ENCODE measurements around the gene ZBTB16.

Gene ZBTB16

GRCh38 chr11:114102993-114103896 lies 43.7 kb downstream of the ZBTB16 start:
- TF ChIP-seq, protein P1, sequence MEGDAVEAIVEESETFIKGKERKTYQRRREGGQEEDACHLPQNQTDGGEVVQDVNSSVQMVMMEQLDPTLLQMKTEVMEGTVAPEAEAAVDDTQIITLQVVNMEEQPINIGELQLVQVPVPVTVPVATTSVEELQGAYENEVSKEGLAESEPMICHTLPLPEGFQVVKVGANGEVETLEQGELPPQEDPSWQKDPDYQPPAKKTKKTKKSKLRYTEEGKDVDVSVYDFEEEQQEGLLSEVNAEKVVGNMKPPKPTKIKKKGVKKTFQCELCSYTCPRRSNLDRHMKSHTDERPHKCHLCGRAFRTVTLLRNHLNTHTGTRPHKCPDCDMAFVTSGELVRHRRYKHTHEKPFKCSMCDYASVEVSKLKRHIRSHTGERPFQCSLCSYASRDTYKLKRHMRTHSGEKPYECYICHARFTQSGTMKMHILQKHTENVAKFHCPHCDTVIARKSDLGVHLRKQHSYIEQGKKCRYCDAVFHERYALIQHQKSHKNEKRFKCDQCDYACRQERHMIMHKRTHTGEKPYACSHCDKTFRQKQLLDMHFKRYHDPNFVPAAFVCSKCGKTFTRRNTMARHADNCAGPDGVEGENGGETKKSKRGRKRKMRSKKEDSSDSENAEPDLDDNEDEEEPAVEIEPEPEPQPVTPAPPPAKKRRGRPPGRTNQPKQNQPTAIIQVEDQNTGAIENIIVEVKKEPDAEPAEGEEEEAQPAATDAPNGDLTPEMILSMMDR (IDR thresholded peaks at IDR 0.05; ENCODE audit: low read depth, low read length), result no peak
- H3K4me3 ChIP-seq (replicated peaks in 1 of 2; ENCODE audit: low read depth in 2 of 2, low read length in 2 of 2), result no peak overlapping the region
- DNase-seq (ENCODE audit: low read depth in 2 of 2), result no peak

DNA sequence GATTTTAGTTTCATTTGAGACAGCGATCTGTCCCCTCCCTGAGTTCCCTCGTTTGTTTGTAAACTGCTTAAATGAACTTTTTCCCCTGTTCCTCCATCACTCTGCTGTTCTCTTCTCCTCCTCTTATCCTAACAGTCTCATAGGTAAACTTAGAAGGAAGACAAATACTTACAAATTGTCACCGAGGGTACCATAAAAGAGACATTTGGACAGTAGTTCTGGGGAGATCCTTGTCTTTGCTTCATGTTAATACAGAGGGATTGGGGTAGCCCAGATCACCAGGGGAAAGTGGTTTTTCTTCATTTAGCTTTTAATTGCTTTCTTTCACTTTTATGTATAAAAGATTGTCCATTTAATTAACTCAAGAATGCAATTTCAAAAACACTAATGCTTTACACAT lies 46.1 kb downstream of the ZBTB16 start:
- no peak overlapping the region for H3K4me3 ChIP-seq (replicated peaks in 1 of 2; ENCODE audit: low read depth in 2 of 2, low read length in 2 of 2)
- DNase-seq (ENCODE audit: low read depth in 2 of 2), result no peak
- TF ChIP-seq, protein P1 (IDR thresholded peaks at IDR 0.05; ENCODE audit: low read depth, low read length), result no peak

- DNase-seq (ENCODE audit: low read depth in 2 of 2), result no peak
- TF ChIP-seq, protein P1 (IDR thresholded peaks at IDR 0.05; ENCODE audit: low read depth, low read length), result no peak
- H3K4me3 ChIP-seq (replicated peaks in 1 of 2; ENCODE audit: low read depth in 2 of 2, low read length in 2 of 2), result no peak overlapping the region
These were observed 46.5 kb downstream of the ZBTB16 start for GRCh38 chr11:114106047-114106446.

DNA sequence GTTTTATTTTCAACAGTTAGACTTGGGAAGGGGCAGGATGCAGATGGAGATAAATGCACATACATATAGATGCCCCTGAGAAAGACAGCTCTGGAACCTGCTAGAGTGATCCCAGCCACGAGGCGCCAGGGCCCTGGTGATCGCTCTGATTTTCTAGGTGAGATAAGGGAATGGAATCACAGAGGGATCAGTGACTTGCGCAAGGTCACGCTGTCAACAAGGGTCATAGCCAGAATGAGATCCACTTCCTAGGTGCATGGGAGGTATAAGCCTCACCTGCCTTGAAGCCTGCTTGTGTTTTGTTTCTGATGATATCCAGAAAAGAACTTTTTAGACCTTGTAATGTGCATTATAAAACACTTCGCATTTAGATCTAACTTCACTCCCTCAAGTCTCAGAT lies 47.5 kb downstream of the ZBTB16 start:
- no peak for DNase-seq (ENCODE audit: low read depth in 2 of 2)

DNA sequence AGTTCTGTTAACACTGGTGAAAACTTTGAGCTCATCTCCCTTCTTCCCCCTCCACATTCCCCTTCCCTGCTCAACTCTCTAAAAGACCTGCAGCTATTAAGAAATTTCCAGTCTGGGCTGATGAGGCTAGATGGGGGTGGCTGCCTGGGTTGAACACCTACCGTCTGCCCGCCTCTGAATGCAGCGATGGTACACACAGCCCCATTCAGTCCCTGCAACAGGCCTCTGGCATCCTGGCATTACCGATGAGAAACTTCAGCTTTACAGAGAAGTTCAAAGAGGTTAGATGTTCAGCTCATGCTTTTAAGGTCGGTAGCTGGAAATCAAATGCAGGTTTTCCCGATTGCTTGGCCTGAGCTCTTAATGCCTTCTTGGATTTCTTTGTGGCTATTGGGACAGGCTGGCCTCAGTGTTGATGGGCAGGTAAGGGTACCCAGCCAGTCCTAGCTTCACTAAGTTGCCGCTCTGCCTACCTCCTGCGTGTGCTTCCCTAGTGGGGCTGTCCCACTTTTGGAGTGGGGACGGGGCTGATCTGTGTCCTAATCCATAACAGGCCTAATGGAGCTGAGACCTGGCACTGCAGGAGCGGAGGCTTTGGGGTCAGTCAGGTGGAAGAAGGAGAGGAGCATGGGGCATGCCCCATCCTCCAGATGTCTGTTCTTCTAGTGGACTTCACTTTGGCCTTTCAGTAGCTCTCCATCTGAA lies 49.1 kb downstream of the ZBTB16 start:
- H3K4me3 ChIP-seq (replicated peaks in 1 of 2; ENCODE audit: low read depth in 2 of 2, low read length in 2 of 2), result no peak overlapping the region
- DNase-seq (ENCODE audit: low read depth in 2 of 2), result no peak
- TF ChIP-seq, protein P1 (IDR thresholded peaks at IDR 0.05; ENCODE audit: low read depth, low read length), result no peak

More for the DNA sequence above, 47.5 kb downstream of the ZBTB16 start:
- TF ChIP-seq, protein P1 (IDR thresholded peaks at IDR 0.05; ENCODE audit: low read depth, low read length), result no peak
- no peak overlapping the region for H3K4me3 ChIP-seq (replicated peaks in 1 of 2; ENCODE audit: low read depth in 2 of 2, low read length in 2 of 2)

DNA sequence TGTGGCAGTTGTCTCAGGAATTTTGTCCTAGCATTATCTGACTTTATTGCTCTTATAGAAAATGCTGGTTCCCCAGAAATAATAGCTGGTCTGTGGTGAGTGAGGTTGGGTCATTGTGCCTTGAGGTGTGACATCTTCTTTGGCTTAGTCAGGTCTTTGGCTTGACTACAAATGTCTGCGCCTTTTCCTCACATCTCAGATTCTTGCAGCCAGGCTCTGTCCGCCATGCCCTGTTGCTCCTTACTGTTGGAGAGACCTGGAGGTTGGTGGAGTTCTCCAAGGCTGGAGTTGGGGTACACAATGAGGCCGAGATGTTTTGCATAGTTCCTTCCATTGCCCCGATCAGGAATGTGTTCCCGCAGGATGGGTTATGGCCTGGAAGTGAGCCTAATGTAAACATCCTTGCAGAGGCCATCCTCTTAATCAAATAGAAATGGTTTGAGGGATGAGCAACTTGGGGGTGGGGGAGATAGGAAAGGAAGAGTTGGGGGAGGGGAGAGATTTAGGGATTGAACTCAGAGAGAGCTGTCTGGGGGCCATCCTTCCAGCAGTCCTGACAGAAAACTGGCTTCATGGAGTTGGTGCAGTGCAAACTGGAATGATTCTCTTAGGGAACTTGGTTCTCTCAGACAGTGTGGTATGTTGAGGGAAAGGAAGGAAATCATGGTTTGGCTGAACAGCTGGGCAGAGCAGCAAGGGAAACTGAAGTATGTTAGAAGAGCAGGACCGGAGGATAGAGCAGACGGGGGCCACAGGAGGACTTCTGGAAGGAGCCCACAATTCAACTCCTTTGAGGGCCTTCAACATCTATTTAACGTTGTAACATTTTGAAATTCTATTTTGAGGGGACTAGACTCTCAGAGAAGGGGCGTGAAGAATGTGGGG lies 49.9 kb downstream of the ZBTB16 start:
- TF ChIP-seq, protein P1 (IDR thresholded peaks at IDR 0.05; ENCODE audit: low read depth, low read length), result no peak
- H3K4me3 ChIP-seq (replicated peaks in 1 of 2; ENCODE audit: low read depth in 2 of 2, low read length in 2 of 2), result no peak overlapping the region
- DNase-seq (ENCODE audit: low read depth in 2 of 2), result no peak

All from cardiac fibroblast (primary cell).